Fibroblast of lung (primary cell): ENCODE data around the gene MMS19. TPM values are rescaled to one million over a fixed set of nuclear protein-coding genes. Genes with fewer than 3 reads are reported as not detected.

ENCODE experiments used
- DNase-seq, 2 donors: peaks; one replicate each; pipeline versions ENCODE4 v3.0.0 to v3.0.0-alpha.2; 2010; ENCODE audit warnings: low read depth in 2 of 2
- H2AFZ ChIP-seq: 2 replicates; pipeline ENCODE4 v1.5.1; 2012; ENCODE audit warnings: low read length, control low read depth, inconsistent platforms
- H3K27ac ChIP-seq: 2 replicates; pipeline ENCODE4 v1.5.1; 2011; ENCODE audit warnings: low read length, control low read depth; ENCODE audit not compliant: insufficient read depth
- H3K27me3 ChIP-seq: 2 replicates; pipeline ENCODE4 v1.5.1; 2011; ENCODE audit warnings: mild to moderate bottlenecking, low read length; ENCODE audit not compliant: control insufficient read depth, insufficient read depth
- H3K36me3 ChIP-seq: 2 replicates; pipeline ENCODE4 v1.5.1; 2011; ENCODE audit warnings: low read length; ENCODE audit not compliant: control insufficient read depth, insufficient read depth
- H3K4me1 ChIP-seq: 2 replicates; pipeline ENCODE4 v1.5.1; 2011; ENCODE audit warnings: low read length; ENCODE audit not compliant: control insufficient read depth, insufficient read depth; ENCODE audit errors: extremely low read depth
- H3K4me2 ChIP-seq: 2 replicates; pipeline ENCODE4 v1.5.1; 2011; ENCODE audit warnings: low read length, control low read depth; ENCODE audit not compliant: insufficient read depth; ENCODE audit errors: extremely low read depth
- H3K4me3 ChIP-seq, 4 experiments: fragments of 200-600 bp in 1 of 4; sonication (generic) in 1 of 4; replicated peaks in 1 of 4; 2 replicates each; pipeline ENCODE4 v1.5.1; 2011 to 2016; ENCODE audit warnings: low read length in 4 of 4, low read depth in 3 of 4, mild to moderate bottlenecking in 3 of 4, control low read depth in 2 of 4, inconsistent platforms in 1 of 4, mixed read lengths in 1 of 4; ENCODE audit not compliant: insufficient read depth in 1 of 4; ENCODE audit errors: control extremely low read depth in 1 of 4
- H3K79me2 ChIP-seq: 2 replicates; pipeline ENCODE4 v1.5.1; 2012; ENCODE audit warnings: mild to moderate bottlenecking, low read length, inconsistent platforms; ENCODE audit not compliant: control insufficient read depth, insufficient read depth
- H3K9ac ChIP-seq: 2 replicates; pipeline ENCODE4 v1.5.1; 2011; ENCODE audit warnings: mild to moderate bottlenecking, low read length, control low read depth; ENCODE audit not compliant: insufficient read depth
- H3K9me3 ChIP-seq: 2 replicates; pipeline ENCODE4 v1.5.1; 2012; ENCODE audit warnings: low read depth, low read length; ENCODE audit not compliant: control insufficient read depth, insufficient read depth
- H4K20me1 ChIP-seq: 2 replicates; pipeline ENCODE4 v1.5.1; 2011; ENCODE audit warnings: low read length; ENCODE audit not compliant: control insufficient read depth, insufficient read depth; ENCODE audit errors: extremely low read depth
- EZH2 ChIP-seq: IDR thresholded peaks from 2 replicates; pipeline ENCODE4 v1.5.1; 2012; ENCODE audit warnings: low read length, control low read depth, mild to moderate bottlenecking; ENCODE audit errors: missing control alignments
- polyA plus RNA-seq, 2 donors: library from polyadenylated mRNA; depleted of rRNA in 1 of 2; stranded (reverse) in 1 of 2; unstranded in 1 of 2; fragments of >200 nt; gene quantifications; 2 replicates each; pipeline ENCODE4 v1.2.1, GENCODE V29; 2011 to 2012; ENCODE audit warnings: missing spikeins in 1 of 2
- total RNA-seq: library from RNA; depleted of rRNA; stranded (reverse); fragments of >200 nt; gene quantifications from 2 replicates; pipeline ENCODE4 v1.2.1, GENCODE V29; 2014
- TF ChIP-seq, protein P1 (sequence below), 2 donors: IDR thresholded peaks in 1 of 2; conservative IDR thresholded peaks in 1 of 2; 1 replicate in 1 of 2; 2 replicates in 1 of 2; pipeline ENCODE4 v1.5.1; 2011 to 2012; ENCODE audit warnings: low read length in 2 of 2, control low read depth in 1 of 2, inconsistent platforms in 1 of 2, low read depth in 1 of 2, mild to moderate bottlenecking in 1 of 2

Gene MMS19
- total and polyA plus RNA-seq, 2 donors (not counting 1 experiment from before 2014, with no cell fraction given), result 44.7 to 64.7 TPM

DNA sequence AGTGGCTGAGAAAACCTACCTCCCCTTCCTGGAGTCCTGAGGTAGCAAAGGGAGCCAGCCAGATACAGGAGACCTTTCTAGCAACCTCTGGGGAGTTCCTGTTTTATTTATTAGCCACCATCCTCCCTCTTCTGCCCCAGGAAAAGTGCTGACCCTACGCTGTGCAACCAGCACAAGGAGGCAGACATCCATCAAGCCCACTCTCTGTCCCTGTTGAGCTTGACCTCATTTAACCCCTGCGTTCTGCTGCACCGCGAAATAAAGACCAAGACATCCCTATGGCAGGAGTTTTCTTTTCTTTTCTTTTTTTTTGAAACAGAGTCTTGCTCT is 49.0 kb upstream of the MMS19 start:
- Histone ChIP-seq H3K4me3 (no peak overlapping the region), H3K36me3 (no peaks in the 10 kb centered on the region), H3K9me3 (no peaks in the 10 kb centered on the region), H3K27ac (no peak overlapping the region), H3K4me1 (peaks cover 20% of the 10 kb centered on the region), H2AFZ (no peak overlapping the region), H3K27me3 (no peaks in the 10 kb centered on the region), H3K4me2 (no peak overlapping the region), H3K79me2 (peaks cover 2% of the 10 kb centered on the region), H3K9ac (no peak overlapping the region), H4K20me1 (no peaks in the 10 kb centered on the region)
- no peak for DNase-seq
- TF ChIP-seq, protein P1, sequence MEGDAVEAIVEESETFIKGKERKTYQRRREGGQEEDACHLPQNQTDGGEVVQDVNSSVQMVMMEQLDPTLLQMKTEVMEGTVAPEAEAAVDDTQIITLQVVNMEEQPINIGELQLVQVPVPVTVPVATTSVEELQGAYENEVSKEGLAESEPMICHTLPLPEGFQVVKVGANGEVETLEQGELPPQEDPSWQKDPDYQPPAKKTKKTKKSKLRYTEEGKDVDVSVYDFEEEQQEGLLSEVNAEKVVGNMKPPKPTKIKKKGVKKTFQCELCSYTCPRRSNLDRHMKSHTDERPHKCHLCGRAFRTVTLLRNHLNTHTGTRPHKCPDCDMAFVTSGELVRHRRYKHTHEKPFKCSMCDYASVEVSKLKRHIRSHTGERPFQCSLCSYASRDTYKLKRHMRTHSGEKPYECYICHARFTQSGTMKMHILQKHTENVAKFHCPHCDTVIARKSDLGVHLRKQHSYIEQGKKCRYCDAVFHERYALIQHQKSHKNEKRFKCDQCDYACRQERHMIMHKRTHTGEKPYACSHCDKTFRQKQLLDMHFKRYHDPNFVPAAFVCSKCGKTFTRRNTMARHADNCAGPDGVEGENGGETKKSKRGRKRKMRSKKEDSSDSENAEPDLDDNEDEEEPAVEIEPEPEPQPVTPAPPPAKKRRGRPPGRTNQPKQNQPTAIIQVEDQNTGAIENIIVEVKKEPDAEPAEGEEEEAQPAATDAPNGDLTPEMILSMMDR (conservative IDR thresholded peaks at IDR 0.05 in 1 of 2, IDR thresholded peaks at IDR 0.05 in 1 of 2; ENCODE audit: low read depth in 1 of 2, low read length in 2 of 2), result no peak
- no peak for TF ChIP-seq EZH2

DNA sequence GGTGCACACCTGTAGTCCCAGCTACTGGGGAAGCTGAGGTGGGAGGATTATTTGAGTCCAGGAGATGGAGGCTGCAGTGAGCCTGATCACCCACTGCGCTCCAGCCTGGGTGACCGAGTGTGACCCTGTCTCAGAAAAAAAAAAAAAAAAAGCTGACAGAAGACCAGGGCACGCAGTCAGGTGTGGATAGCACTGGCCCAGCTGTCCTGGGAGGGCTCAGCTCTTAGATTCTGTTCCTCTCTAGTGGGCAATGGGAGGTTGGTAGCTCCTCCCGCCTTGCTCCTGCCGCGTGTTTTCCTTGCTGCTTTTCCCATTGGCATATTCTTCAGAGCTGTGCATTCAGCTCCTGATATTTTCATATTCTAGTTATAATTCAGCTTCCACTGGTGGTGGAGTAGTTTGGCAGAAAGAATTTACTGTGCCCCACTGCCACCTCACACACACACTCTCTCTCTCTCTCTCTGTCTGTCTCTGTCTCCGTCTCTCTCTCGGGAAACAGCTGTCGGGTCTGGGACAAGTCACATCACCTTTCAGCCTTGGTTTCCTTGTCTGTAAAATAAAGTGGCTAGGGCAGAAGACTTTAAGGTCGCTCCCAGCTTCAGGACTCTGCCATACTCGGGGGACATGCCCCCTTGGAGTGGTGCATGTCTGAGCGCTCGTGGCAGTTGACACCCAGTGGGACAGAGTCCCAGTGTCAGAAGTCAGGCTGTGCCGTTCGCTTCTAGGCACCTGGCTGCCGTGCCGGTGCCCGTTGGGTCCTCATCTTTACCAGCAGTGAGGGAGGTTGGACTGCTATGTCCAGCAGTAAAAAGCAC is 48.4 kb upstream of the MMS19 start:
- Histone ChIP-seq H3K79me2 (peaks cover 2% of the 10 kb centered on the region), H2AFZ (no peak overlapping the region), H3K9me3 (no peaks in the 10 kb centered on the region), H3K36me3 (no peaks in the 10 kb centered on the region), H3K4me2 (no peak overlapping the region), H3K4me1 (peaks cover 25% of the 10 kb centered on the region), H3K4me3 (no peak overlapping the region), H3K27ac (no peak overlapping the region), H3K9ac (no peak overlapping the region), H3K27me3 (no peaks in the 10 kb centered on the region), H4K20me1 (no peaks in the 10 kb centered on the region)
- DNase-seq, result no peak
- TF ChIP-seq EZH2, result no peak
- TF ChIP-seq, protein P1 (conservative IDR thresholded peaks at IDR 0.05 in 1 of 2, IDR thresholded peaks at IDR 0.05 in 1 of 2; ENCODE audit: low read depth in 1 of 2, low read length in 2 of 2), result no peak

DNA sequence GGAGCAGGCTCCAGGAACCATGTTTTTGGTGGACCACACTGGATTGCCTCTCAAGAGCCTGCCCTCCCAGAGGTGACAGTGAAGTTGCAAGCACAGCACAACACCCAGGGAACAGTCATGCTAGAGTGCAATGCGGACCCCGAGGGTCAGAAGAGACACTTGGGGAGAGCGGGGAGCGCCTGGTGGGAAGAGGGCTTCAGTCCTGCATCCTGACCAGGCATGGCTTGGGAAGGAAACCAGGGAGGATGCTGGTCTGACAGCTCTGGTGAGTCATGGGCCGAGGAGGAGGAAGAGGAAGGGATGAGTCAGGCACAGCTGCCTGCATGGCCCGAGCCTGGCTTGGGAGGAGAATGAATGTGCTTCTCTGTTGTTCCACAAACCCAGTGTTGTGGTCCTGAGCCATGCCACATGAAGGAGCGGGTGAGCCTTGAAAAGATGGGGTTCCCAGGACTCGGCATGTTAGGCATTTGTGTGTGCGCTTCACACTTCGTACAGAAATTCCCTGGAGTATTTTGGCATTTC is 44.9 kb upstream of the MMS19 start:
- peak overlapping the region; percentile 36 for H3K9ac ChIP-seq
- H3K27ac ChIP-seq, result peak overlapping the region; percentile 91
- no peaks in the 10 kb centered on the region for H3K27me3 ChIP-seq
- DNase-seq, result peak; percentile 91 to 99
- no peak for TF ChIP-seq EZH2
- TF ChIP-seq, protein P1 (conservative IDR thresholded peaks at IDR 0.05 in 1 of 2, IDR thresholded peaks at IDR 0.05 in 1 of 2; ENCODE audit: low read depth in 1 of 2, low read length in 2 of 2), result no peak
- H3K4me2 ChIP-seq, result peak overlapping the region; percentile 68
- peak overlapping the region in 1 of 4 experiments; percentile 21 for H3K4me3 ChIP-seq
- H3K9me3 ChIP-seq, result no peaks in the 10 kb centered on the region
- H3K4me1 ChIP-seq, result peaks cover 47% of the 10 kb centered on the region
- H4K20me1 ChIP-seq, result no peaks in the 10 kb centered on the region
- H3K79me2 ChIP-seq, result peaks cover 9% of the 10 kb centered on the region
- H2AFZ ChIP-seq, result no peak overlapping the region
- no peaks in the 10 kb centered on the region for H3K36me3 ChIP-seq
